WTC11 (cell line): ENCODE measurements around the gene RGS9BP. TPM values are rescaled to one million over a fixed set of nuclear protein-coding genes. Genes with fewer than 3 reads are reported as not detected.

ENCODE experiments used
- ATAC-seq: fragments of 200-7000 bp; cut with Tn5 transposase; 2 replicates; pipeline ENCODE4 v1.10.0; 2021; ENCODE audit warnings: mild to moderate bottlenecking, moderate library complexity
- CTCF ChIA-PET: fragments of 300-600 bp; sonication (Branson Sonifier 250); formaldehyde crosslinking; loops from one replicate; lab custom pipeline; 2021; ENCODE audit warnings: antibody characterized with exemption; lab: Charles Lee
- POLR2A ChIA-PET: fragments of 350-600 bp; sonication (Branson Sonifier 250); formaldehyde crosslinking; loops from one replicate; lab custom pipeline; 2021; ENCODE audit warnings: antibody characterized with exemption; lab: Charles Lee
- DNase-seq: peaks from one replicate; pipeline ENCODE4 v3.0.0; 2021; ENCODE audit warnings: low spot score
- H3K27ac Mint-ChIP-seq: 2 replicates; pipeline ENCODE4 v1.8.0; 2021; ENCODE audit warnings: mixed read lengths
- H3K27me3 Mint-ChIP-seq: 2 replicates; pipeline ENCODE4 v1.8.0; 2021; ENCODE audit warnings: low read depth, mild to moderate bottlenecking, moderate library complexity, mixed read lengths
- H3K36me3 Mint-ChIP-seq: 2 replicates; pipeline ENCODE4 v1.8.0; 2021; ENCODE audit warnings: mixed read lengths
- H3K4me1 Mint-ChIP-seq: 2 replicates; pipeline ENCODE4 v1.8.0; 2022; ENCODE audit warnings: mixed read lengths
- H3K4me3 Mint-ChIP-seq: 2 replicates; pipeline ENCODE4 v1.8.0; 2021; ENCODE audit warnings: mild to moderate bottlenecking, moderate library complexity, mixed read lengths
- H3K9me3 Mint-ChIP-seq: 2 replicates; pipeline ENCODE4 v1.8.0; 2021; ENCODE audit warnings: mixed read lengths
- ATF3 ChIP-seq: sonication (generic); formaldehyde crosslinking; conservative IDR thresholded peaks from 2 replicates; pipeline ENCODE4 v1.8.1; 2022; ENCODE audit warnings: mild to moderate bottlenecking, missing genetic modification reagents
- CDX4 ChIP-seq: fragments of 250-450 bp; sonication (Bioruptor Pico); IDR thresholded peaks from 2 replicates; pipeline ENCODE4 v1.9.0; 2021; ENCODE audit warnings: moderate library complexity, mild to moderate bottlenecking, inconsistent platforms, borderline replicate concordance
- CREM ChIP-seq: sonication (generic); formaldehyde crosslinking; IDR thresholded peaks from 2 replicates; pipeline ENCODE4 v1.8.1; 2022; ENCODE audit warnings: mild to moderate bottlenecking, missing genetic modification reagents, moderate library complexity
- ELF4 ChIP-seq: sonication (generic); formaldehyde crosslinking; IDR thresholded peaks from 2 replicates; pipeline ENCODE4 v1.8.1; 2022; ENCODE audit warnings: low read depth, mild to moderate bottlenecking, moderate library complexity, missing genetic modification reagents
- FOXJ3 ChIP-seq: sonication (generic); formaldehyde crosslinking; IDR thresholded peaks from 2 replicates; pipeline ENCODE4 v1.9.0; 2021; ENCODE audit warnings: missing genetic modification reagents, mild to moderate bottlenecking, borderline replicate concordance
- FOXP4 ChIP-seq: sonication (generic); formaldehyde crosslinking; IDR thresholded peaks from 2 replicates; pipeline ENCODE4 v1.8.0; 2022; ENCODE audit warnings: mild to moderate bottlenecking, missing genetic modification reagents
- GTF2I ChIP-seq: fragments of 250-450 bp; sonication (Bioruptor Pico); conservative IDR thresholded peaks from 2 replicates; pipeline ENCODE4 v1.4.0; 2021; ENCODE audit warnings: mild to moderate bottlenecking
- HMGXB4 ChIP-seq: sonication (generic); formaldehyde crosslinking; IDR thresholded peaks from 2 replicates; pipeline ENCODE4 v1.8.1; 2023; ENCODE audit warnings: mild to moderate bottlenecking, moderate library complexity, missing genetic modification reagents
- IRF1 ChIP-seq: sonication (generic); formaldehyde crosslinking; IDR thresholded peaks from 2 replicates; pipeline ENCODE4 v1.8.0; 2023; ENCODE audit warnings: missing genetic modification reagents
- IRF2 ChIP-seq: sonication (generic); formaldehyde crosslinking; IDR thresholded peaks from 2 replicates; pipeline ENCODE4 v1.8.0; 2022; ENCODE audit warnings: low read depth, missing genetic modification reagents, borderline replicate concordance
- JAZF1 ChIP-seq: fragments of 250-450 bp; sonication (Bioruptor Pico); IDR thresholded peaks from 2 replicates; pipeline ENCODE4 v1.9.0; 2021; ENCODE audit warnings: moderate library complexity, mild to moderate bottlenecking, inconsistent platforms
- KAT7 ChIP-seq: sonication (generic); formaldehyde crosslinking; IDR thresholded peaks from 2 replicates; pipeline ENCODE4 v1.8.1; 2023; ENCODE audit warnings: missing genetic modification reagents, mild to moderate bottlenecking, borderline replicate concordance
- MLX ChIP-seq: sonication (generic); formaldehyde crosslinking; IDR thresholded peaks from 2 replicates; pipeline ENCODE4 v1.8.1; 2023; ENCODE audit warnings: mild to moderate bottlenecking, missing genetic modification reagents, moderate library complexity
- MXD4 ChIP-seq: fragments of 250-450 bp; sonication (Bioruptor Pico); IDR thresholded peaks from 2 replicates; pipeline ENCODE4 v1.8.0; 2021; ENCODE audit warnings: mild to moderate bottlenecking, moderate library complexity, borderline replicate concordance
- NFYB ChIP-seq: sonication (generic); formaldehyde crosslinking; conservative IDR thresholded peaks from 2 replicates; pipeline ENCODE4 v1.8.0; 2022; ENCODE audit warnings: low read depth, missing genetic modification reagents
- NR3C1 ChIP-seq: sonication (generic); formaldehyde crosslinking; conservative IDR thresholded peaks from 2 replicates; pipeline ENCODE4 v1.8.1; 2023; ENCODE audit warnings: low read depth, mild to moderate bottlenecking, missing genetic modification reagents
- RELA ChIP-seq: sonication (generic); formaldehyde crosslinking; IDR thresholded peaks from 2 replicates; pipeline ENCODE4 v1.8.1; 2022; ENCODE audit warnings: missing genetic modification reagents, mild to moderate bottlenecking, borderline replicate concordance
- RORB ChIP-seq: fragments of 250-450 bp; sonication (Bioruptor Pico); IDR thresholded peaks from 2 replicates; pipeline ENCODE4 v1.9.0; 2021; ENCODE audit warnings: mild to moderate bottlenecking
- SMAD4 ChIP-seq: sonication (generic); formaldehyde crosslinking; IDR thresholded peaks from 2 replicates; pipeline ENCODE4 v1.8.0; 2022; ENCODE audit warnings: mild to moderate bottlenecking, missing genetic modification reagents
- TCF7 ChIP-seq: sonication (generic); formaldehyde crosslinking; IDR thresholded peaks from 2 replicates; pipeline ENCODE4 v1.8.0; 2022; ENCODE audit warnings: mild to moderate bottlenecking, low read depth, missing genetic modification reagents, moderate library complexity
- USF2 ChIP-seq: sonication (generic); formaldehyde crosslinking; IDR thresholded peaks from 2 replicates; pipeline ENCODE4 v1.8.1; 2023; ENCODE audit warnings: mild to moderate bottlenecking, missing genetic modification reagents, moderate library complexity
- ZMAT4 ChIP-seq: fragments of 250-450 bp; sonication (Bioruptor Pico); IDR thresholded peaks from 2 replicates; pipeline ENCODE4 v1.9.0; 2021; ENCODE audit warnings: mild to moderate bottlenecking
- ZNF121 ChIP-seq: sonication (generic); formaldehyde crosslinking; IDR thresholded peaks from 2 replicates; pipeline ENCODE4 v1.8.0; 2023; ENCODE audit warnings: missing genetic modification reagents
- ZNF138 ChIP-seq: sonication (generic); formaldehyde crosslinking; conservative IDR thresholded peaks from 2 replicates; pipeline ENCODE4 v1.8.1; 2022; ENCODE audit warnings: mild to moderate bottlenecking, moderate library complexity, missing genetic modification reagents
- ZNF219 ChIP-seq: sonication (generic); formaldehyde crosslinking; IDR thresholded peaks from 2 replicates; pipeline ENCODE4 v1.8.0; 2023; ENCODE audit warnings: missing genetic modification reagents, mild to moderate bottlenecking, borderline replicate concordance
- ZNF232 ChIP-seq: sonication (generic); formaldehyde crosslinking; IDR thresholded peaks from 2 replicates; pipeline ENCODE4 v1.8.0; 2022; ENCODE audit warnings: mild to moderate bottlenecking, missing genetic modification reagents
- ZNF416 ChIP-seq: fragments of 250-450 bp; sonication (Bioruptor Pico); IDR thresholded peaks from 2 replicates; pipeline ENCODE4 v1.9.0; 2021; ENCODE audit warnings: mild to moderate bottlenecking, inconsistent platforms
- ZNF423 ChIP-seq: fragments of 250-450 bp; sonication (Bioruptor Pico); IDR thresholded peaks from 2 replicates; pipeline ENCODE4 v2.1.2; 2022; ENCODE audit warnings: mild to moderate bottlenecking, moderate library complexity
- ZNF671 ChIP-seq: fragments of 250-450 bp; sonication (Bioruptor Pico); IDR thresholded peaks from 2 replicates; pipeline ENCODE4 v1.8.0; 2021; ENCODE audit warnings: mild to moderate bottlenecking
- total RNA-seq: library from RNA; stranded (reverse); gene quantifications from 3 replicates; pipeline ENCODE4 v1.2.3, GENCODE V29; 2021

RGS9BP gene
- total RNA-seq, 1 experiment from 2014 or later = 0.24 TPM

GRCh38 chr19:32717496-32717895, 41.8 kb downstream of the RGS9BP start:
- Mint-ChIP-seq H3K9me3 (peaks cover 3% of the 10 kb centered on the region), H3K36me3 (0 out of 2 replicates have a peak, but pooled peaks cover 2% of the 10 kb centered on the region), H3K27me3 (no peaks in the 10 kb centered on the region), H3K4me1 (peaks cover 5% of the 10 kb centered on the region), H3K27ac (no peak overlapping the region; the same call in 1 of the 2 replicates), H3K4me3 (no peak overlapping the region)
- no peak for DNase-seq
- POLR2A ChIA-PET = no interaction called here
- ATAC-seq = no peak
- no peak for TF ChIP-seq ZNF416
- TF ChIP-seq MLX (CRISPR knock-in tag) = no peak
- no peak for TF ChIP-seq IRF1 (CRISPR knock-in tag)
- no peak for TF ChIP-seq FOXJ3 (CRISPR knock-in tag)
- no peak for TF ChIP-seq ATF3
- no peak for TF ChIP-seq MXD4
- TF ChIP-seq HMGXB4 (CRISPR knock-in tag) = no peak
- no peak for TF ChIP-seq ELF4 (CRISPR knock-in tag)
- no peak for TF ChIP-seq ZNF219 (CRISPR knock-in tag)
- no peak for TF ChIP-seq USF2 (CRISPR knock-in tag)
- TF ChIP-seq RELA (CRISPR knock-in tag) = no peak
- no peak for TF ChIP-seq ZNF121 (CRISPR knock-in tag)
- no peak for TF ChIP-seq NR3C1 (CRISPR knock-in tag)
- TF ChIP-seq ZNF138 (CRISPR knock-in tag) = no peak
- TF ChIP-seq GTF2I (CRISPR knock-in tag) = no peak
- TF ChIP-seq SMAD4 (CRISPR knock-in tag) = no peak
- TF ChIP-seq ZNF423 = no peak
- no peak for TF ChIP-seq FOXP4
- TF ChIP-seq ZNF232 (CRISPR knock-in tag) = no peak
- CTCF ChIA-PET = interaction anchor here (2.1 kb wide), 1 partner anchor 42 kb away, joined by 6 read pairs; the partner anchor contains the start of genes ANKRD27 and RGS9BP

- Mint-ChIP-seq H3K9me3 (peaks cover 3% of the 10 kb centered on the region), H3K27ac (no peak overlapping the region; the same call in 1 of the 2 replicates), H3K27me3 (no peaks in the 10 kb centered on the region), H3K4me1 (peaks cover 5% of the 10 kb centered on the region), H3K36me3 (0 out of 2 replicates have a peak, but pooled peaks cover 2% of the 10 kb centered on the region), H3K4me3 (no peak overlapping the region)
- POLR2A ChIA-PET = no interaction called here
- DNase-seq (no peak), ATAC-seq (no peak)
- CTCF ChIA-PET = interaction anchor here (1.6 to 2.1 kb wide), 2 partner anchors 43 to 58 kb away, joined by 3 to 6 read pairs; partner anchors contain the start of genes ANKRD27 and RGS9BP
- TF ChIP-seq IRF2 (CRISPR knock-in tag) (no peak), NFYB (CRISPR knock-in tag) (no peak), KAT7 (CRISPR knock-in tag) (no peak), CREM (CRISPR knock-in tag) (no peak), TCF7 (CRISPR knock-in tag) (no peak), ZMAT4 (CRISPR knock-in tag) (no peak), ZNF671 (no peak), CDX4 (no peak), JAZF1 (CRISPR knock-in tag) (no peak), RORB (CRISPR knock-in tag) (no peak)
Observed at GRCh38 chr19:32718286-32718685, 42.6 kb downstream of the RGS9BP start.
